ACC112 (cell line): ENCODE data around the gene MCAM.
A peak's percentile ranks its signal among the peaks of the same experiment; 100 is the strongest.

ENCODE experiments used
- H2AFZ ChIP-seq: fragments of 200-600 bp; sonication (generic); one replicate; pipeline ENCODE4 v1.6.0; 2017; ENCODE audit warnings: antibody characterized with exemption, low read length; ENCODE audit not compliant: unreplicated experiment
- H3K27ac ChIP-seq: fragments of 200-600 bp; sonication (generic); 2 replicates; pipeline ENCODE4 v1.5.1; 2014; ENCODE audit warnings: low read depth, mild to moderate bottlenecking, antibody characterized with exemption, low read length, moderate library complexity
- H3K27me3 ChIP-seq: fragments of 200-600 bp; sonication (generic); 2 replicates; pipeline ENCODE4 v1.6.1; 2014; ENCODE audit warnings: mild to moderate bottlenecking, antibody characterized with exemption, low read length, moderate library complexity, mixed read lengths; ENCODE audit not compliant: insufficient read depth
- H3K36me3 ChIP-seq: fragments of 200-600 bp; sonication (generic); 2 replicates; pipeline ENCODE4 v1.6.1; 2016; ENCODE audit warnings: mild to moderate bottlenecking, antibody characterized with exemption, low read length, moderate library complexity, mixed read lengths; ENCODE audit not compliant: insufficient read depth
- H3K4me1 ChIP-seq: fragments of 200-600 bp; sonication (generic); one replicate; pipeline ENCODE4 v1.6.1; 2016; ENCODE audit warnings: low read length, mixed read lengths; ENCODE audit not compliant: insufficient read depth, unreplicated experiment, control insufficient read depth
- H3K4me3 ChIP-seq: fragments of 200-600 bp; sonication (generic); 2 replicates; pipeline ENCODE4 v1.5.1; 2014; ENCODE audit warnings: mild to moderate bottlenecking, low read depth, low read length
- H3K79me2 ChIP-seq: fragments of 200-600 bp; sonication (generic); one replicate; pipeline ENCODE4 v1.6.0; 2016; ENCODE audit warnings: low read length; ENCODE audit not compliant: control insufficient read depth, unreplicated experiment, insufficient read depth

Gene MCAM

GRCh38 chr11:119315131-119316015 is 1.6 kb downstream of the MCAM start:
- Histone ChIP-seq H2AFZ (no peak overlapping the region), H3K27ac (no peak overlapping the region), H3K36me3 (no peaks in the 10 kb centered on the region), H3K4me1 (peaks cover 28% of the 10 kb centered on the region), H3K4me3 (peak overlapping the region; percentile 77), H3K27me3 (peaks cover 7% of the 10 kb centered on the region; the same call in 1 of the 2 replicates), H3K79me2 (no peaks in the 10 kb centered on the region)

DNA sequence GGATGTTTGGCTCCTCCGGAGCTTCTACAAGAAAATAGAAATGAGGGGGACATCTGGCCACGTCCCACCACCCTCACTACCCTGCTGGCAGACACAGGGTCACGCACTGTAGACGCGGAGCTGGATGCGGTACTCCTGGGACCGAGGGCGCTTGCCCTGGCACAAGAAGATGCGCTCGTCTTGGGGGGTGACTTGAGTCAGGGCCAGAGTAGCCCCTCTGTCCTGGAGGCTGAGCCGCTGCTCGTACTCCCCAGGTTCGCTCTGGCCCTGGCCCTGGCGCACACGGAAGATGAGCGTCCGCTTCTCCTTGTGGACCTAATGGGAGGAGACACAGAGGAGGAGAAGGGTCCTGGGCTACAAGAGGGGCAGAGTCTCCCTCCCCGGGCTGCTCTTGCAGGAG is 2.2 kb downstream of the MCAM start:
- Histone ChIP-seq H3K27me3 (peaks cover 7% of the 10 kb centered on the region; the same call in 1 of the 2 replicates), H3K36me3 (no peaks in the 10 kb centered on the region), H3K79me2 (no peaks in the 10 kb centered on the region), H3K27ac (no peak overlapping the region), H3K4me1 (peaks cover 27% of the 10 kb centered on the region), H3K4me3 (no peak overlapping the region), H2AFZ (no peak overlapping the region)

GRCh38 chr11:119310682-119311052 is 6.3 kb downstream of the MCAM start:
- H3K27ac ChIP-seq: no peak overlapping the region
- H3K27me3 ChIP-seq: no peaks in the 10 kb centered on the region
- H3K79me2 ChIP-seq: no peaks in the 10 kb centered on the region
- H3K4me3 ChIP-seq: no peak overlapping the region
- no peaks in the 10 kb centered on the region for H3K36me3 ChIP-seq
- H2AFZ ChIP-seq: no peak overlapping the region
- H3K4me1 ChIP-seq: peaks cover 5% of the 10 kb centered on the region

GRCh38 chr11:119309953-119310681 is 6.8 kb downstream of the MCAM start:
- Histone ChIP-seq H3K27me3 (no peaks in the 10 kb centered on the region), H3K79me2 (no peaks in the 10 kb centered on the region), H3K27ac (no peak overlapping the region), H3K36me3 (no peaks in the 10 kb centered on the region), H3K4me1 (no peaks in the 10 kb centered on the region), H2AFZ (no peak overlapping the region), H3K4me3 (no peak overlapping the region)

- no peaks in the 10 kb centered on the region for H3K27me3 ChIP-seq
- H3K4me1 ChIP-seq: no peaks in the 10 kb centered on the region
- no peaks in the 10 kb centered on the region for H3K36me3 ChIP-seq
- H2AFZ ChIP-seq: no peak overlapping the region
- H3K27ac ChIP-seq: no peak overlapping the region
- no peak overlapping the region for H3K4me3 ChIP-seq
- H3K79me2 ChIP-seq: no peaks in the 10 kb centered on the region
These were observed 7.5 kb downstream of the MCAM start for GRCh38 chr11:119309411-119309810.

GRCh38 chr11:119307974-119308373 is 9.0 kb downstream of the MCAM start:
- no peak overlapping the region for H3K27ac ChIP-seq
- H3K36me3 ChIP-seq: peaks cover 8% of the 10 kb centered on the region; the same call in 1 of the 2 replicates

GRCh38 chr11:119307219-119307618 is 9.7 kb downstream of the MCAM start:
- H2AFZ ChIP-seq: no peak overlapping the region
- no peak overlapping the region for H3K4me3 ChIP-seq
- no peak overlapping the region for H3K27ac ChIP-seq
- peaks cover 9% of the 10 kb centered on the region; the same call in 1 of the 2 replicates for H3K36me3 ChIP-seq
- no peaks in the 10 kb centered on the region for H3K79me2 ChIP-seq
- no peaks in the 10 kb centered on the region for H3K4me1 ChIP-seq
- no peaks in the 10 kb centered on the region for H3K27me3 ChIP-seq

More at GRCh38 chr11:119307974-119308373, 9.0 kb downstream of the MCAM start:
- H3K79me2 ChIP-seq: no peaks in the 10 kb centered on the region
- H3K4me3 ChIP-seq: no peak overlapping the region
- H3K4me1 ChIP-seq: no peaks in the 10 kb centered on the region
- no peaks in the 10 kb centered on the region for H3K27me3 ChIP-seq
- no peak overlapping the region for H2AFZ ChIP-seq

- H3K27ac ChIP-seq: peak overlapping the region; percentile 8; the same call in 1 of the 2 replicates
- peaks cover 9% of the 10 kb centered on the region; the same call in 1 of the 2 replicates for H3K36me3 ChIP-seq
These were observed 10.5 kb downstream of the MCAM start for GRCh38 chr11:119306373-119306890.

DNA sequence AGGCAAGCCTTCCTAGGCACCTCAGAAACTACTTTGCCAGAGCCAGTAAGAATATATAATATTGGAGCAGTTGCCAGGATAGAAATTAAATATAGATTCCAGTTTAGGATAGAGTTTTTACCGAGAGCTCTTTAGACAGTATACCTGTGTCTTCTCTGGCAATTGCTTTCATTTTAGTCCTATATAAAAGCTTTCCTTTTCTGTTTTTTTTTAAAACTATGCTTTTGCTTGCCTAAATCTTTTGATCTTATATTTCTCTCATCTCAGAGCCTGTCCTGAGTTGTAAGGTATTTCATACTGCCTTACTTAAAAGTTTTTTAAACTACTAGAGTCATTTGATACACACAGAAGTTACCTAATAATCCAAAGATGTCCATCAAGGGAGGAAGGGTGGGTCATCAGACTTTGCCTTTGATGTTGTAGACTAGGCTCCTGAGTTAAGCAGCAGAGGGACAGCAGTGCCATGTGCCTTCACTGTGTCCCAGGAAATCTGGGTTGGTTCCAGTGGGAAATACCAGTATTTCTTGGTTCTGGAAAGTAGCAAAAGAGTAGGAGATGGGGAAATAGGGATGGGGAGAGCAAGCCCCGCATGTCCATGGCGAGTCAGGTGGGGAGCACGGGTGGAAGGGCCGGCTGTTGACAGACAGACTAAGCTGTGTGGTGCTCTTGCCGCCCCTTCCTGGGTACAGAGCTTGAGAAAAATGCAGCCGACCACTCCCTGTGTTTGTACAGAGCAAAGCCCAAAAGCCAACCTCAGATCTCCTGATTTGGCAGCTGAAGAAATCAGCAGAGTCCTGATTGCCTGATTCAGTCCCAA is 11.2 kb downstream of the MCAM start:
- no peak overlapping the region for H2AFZ ChIP-seq
- no peaks in the 10 kb centered on the region for H3K4me1 ChIP-seq
- H3K4me3 ChIP-seq: no peak overlapping the region
- no peaks in the 10 kb centered on the region for H3K27me3 ChIP-seq
- no peaks in the 10 kb centered on the region for H3K79me2 ChIP-seq
- no peak overlapping the region for H3K27ac ChIP-seq
- H3K36me3 ChIP-seq: peaks cover 14% of the 10 kb centered on the region; the same call in 1 of the 2 replicates

More at GRCh38 chr11:119306373-119306890, 10.5 kb downstream of the MCAM start:
- no peak overlapping the region for H2AFZ ChIP-seq
- no peak overlapping the region for H3K4me3 ChIP-seq
- H3K79me2 ChIP-seq: no peaks in the 10 kb centered on the region
- H3K4me1 ChIP-seq: no peaks in the 10 kb centered on the region
- H3K27me3 ChIP-seq: no peaks in the 10 kb centered on the region

GRCh38 chr11:119303227-119303718 is 13.7 kb downstream of the MCAM start:
- no peaks in the 10 kb centered on the region for H3K4me1 ChIP-seq
- no peak overlapping the region for H3K4me3 ChIP-seq
- no peak overlapping the region for H3K27ac ChIP-seq
- H2AFZ ChIP-seq: no peak overlapping the region
- no peaks in the 10 kb centered on the region for H3K27me3 ChIP-seq
- H3K79me2 ChIP-seq: no peaks in the 10 kb centered on the region
- peaks cover 14% of the 10 kb centered on the region; the same call in 1 of the 2 replicates for H3K36me3 ChIP-seq
